Right lobe of liver (tissue), 4 donors: Measurements from ENCODE around the gene RNF225.

ENCODE experiments used
- POLR2A ChIP-seq: fragments of 450-650 bp; IDR thresholded peaks from one replicate; pipeline ENCODE4 v1.6.1; 2017; ENCODE audit warnings: antibody characterized with exemption, mild to moderate bottlenecking
- TF ChIP-seq, protein P1 (sequence below), 4 donors: fragments of 200-600 bp in 3 of 4; fragments of 450-650 bp in 1 of 4; IDR thresholded peaks; one replicate each; pipeline versions ENCODE4 v1.5.1 to v1.8.0; 2016 to 2022; ENCODE audit warnings: antibody characterized with exemption in 4 of 4, mild to moderate bottlenecking in 2 of 4
- donor health status: DM: no; HTN: no; CAD: no.
- donor health status: DM: no; HTN: no; CAD: no.
- donor health status: DM: no; HTN: yes; CAD: no.

DNA sequence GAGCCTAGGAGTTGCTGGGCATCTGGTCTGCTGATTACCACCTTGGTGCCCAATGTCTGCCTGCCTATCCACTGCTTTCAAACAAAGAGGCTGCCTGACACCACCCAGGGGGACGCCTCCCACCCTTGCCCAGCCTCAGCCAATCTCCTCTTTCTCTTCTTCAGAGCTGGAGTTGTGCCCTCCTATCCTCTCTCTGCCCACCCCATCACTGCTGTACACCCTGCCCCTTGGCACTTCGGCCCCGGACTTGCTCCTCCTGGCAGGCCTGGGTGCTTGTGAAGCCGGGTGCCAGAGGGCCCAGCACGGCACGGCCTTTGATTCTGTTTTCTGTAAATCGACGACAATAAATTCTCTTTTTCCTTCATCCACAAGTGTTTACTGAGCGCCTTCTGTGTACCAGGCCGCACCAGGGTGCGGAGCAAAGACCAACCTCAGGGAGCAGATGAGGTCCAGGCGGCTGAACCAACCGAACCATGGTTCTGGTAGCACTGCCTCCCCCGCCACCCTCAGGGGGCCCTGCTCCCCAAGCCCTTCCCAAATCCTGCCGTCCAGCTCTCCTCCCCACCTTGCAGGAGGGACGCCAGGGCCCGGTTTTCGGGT, 5.0 kb downstream of the RNF225 start:
- TF ChIP-seq, protein P1, sequence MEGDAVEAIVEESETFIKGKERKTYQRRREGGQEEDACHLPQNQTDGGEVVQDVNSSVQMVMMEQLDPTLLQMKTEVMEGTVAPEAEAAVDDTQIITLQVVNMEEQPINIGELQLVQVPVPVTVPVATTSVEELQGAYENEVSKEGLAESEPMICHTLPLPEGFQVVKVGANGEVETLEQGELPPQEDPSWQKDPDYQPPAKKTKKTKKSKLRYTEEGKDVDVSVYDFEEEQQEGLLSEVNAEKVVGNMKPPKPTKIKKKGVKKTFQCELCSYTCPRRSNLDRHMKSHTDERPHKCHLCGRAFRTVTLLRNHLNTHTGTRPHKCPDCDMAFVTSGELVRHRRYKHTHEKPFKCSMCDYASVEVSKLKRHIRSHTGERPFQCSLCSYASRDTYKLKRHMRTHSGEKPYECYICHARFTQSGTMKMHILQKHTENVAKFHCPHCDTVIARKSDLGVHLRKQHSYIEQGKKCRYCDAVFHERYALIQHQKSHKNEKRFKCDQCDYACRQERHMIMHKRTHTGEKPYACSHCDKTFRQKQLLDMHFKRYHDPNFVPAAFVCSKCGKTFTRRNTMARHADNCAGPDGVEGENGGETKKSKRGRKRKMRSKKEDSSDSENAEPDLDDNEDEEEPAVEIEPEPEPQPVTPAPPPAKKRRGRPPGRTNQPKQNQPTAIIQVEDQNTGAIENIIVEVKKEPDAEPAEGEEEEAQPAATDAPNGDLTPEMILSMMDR (IDR thresholded peaks at IDR 0.05): no peak
- no peak for TF ChIP-seq POLR2A
